Measurements from ENCODE around the gene FAM236C.
"Not testable (repeated sequence)": the region's sequence is repeated elsewhere in the genome, so short reads cannot be mapped to it uniquely, and the experiment has no call there.

Gene FAM236C
- total RNA-seq, result 0 reads per million in 18 experiments

DNA sequence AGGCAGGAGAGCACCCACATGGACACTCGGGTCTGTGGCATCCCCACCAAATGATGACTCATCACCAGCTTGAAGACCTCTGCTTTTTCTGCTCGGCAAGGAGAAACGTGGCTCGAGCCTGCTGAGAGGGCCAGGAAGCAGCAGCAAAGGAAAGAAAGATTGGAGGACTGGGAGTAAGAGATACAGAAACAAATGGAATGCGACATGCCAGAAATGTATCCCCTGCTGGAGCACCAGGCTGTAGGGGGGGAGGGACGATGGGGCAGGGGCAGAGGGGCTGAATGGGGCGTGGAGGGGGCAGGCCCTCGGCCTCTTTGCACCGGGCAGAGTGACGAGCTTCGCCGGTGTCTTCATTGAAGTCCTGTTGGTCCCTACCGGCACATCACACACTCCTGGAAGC is at the start of gene FAM236C:
Gene FAM236C (plus strand): TSS at position 301 of the 400 bp plus-strand sequence. CDS start 100 bp downstream, outside the sequence.
- DNase-seq, result not testable (repeated sequence)

- not testable (repeated sequence) for DNase-seq
These were observed 29.5 kb upstream of the FAM236C start for GRCh38 chrX:72882898-72883297.

DNA sequence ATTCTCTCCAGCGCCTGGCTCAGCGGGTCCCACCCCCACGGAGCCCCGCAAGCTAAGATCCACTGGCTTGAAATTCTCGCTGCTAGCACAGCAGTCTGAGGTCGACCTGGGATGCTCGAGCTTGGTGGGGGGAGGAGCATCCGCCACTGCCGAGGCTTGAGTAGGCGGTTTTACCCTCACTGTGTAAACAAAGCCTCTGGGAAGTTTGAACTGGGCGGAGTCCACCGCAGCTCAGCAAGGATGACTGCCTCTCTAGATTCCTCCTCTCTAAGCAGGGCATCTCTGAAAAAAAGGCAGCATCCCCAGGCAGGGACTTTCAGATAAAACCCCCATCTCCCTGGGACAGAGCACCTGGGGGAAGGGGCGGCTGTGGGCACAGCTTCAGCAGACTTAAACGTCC is 22.7 kb upstream of the FAM236C start:
- not testable (repeated sequence) for DNase-seq

DNA sequence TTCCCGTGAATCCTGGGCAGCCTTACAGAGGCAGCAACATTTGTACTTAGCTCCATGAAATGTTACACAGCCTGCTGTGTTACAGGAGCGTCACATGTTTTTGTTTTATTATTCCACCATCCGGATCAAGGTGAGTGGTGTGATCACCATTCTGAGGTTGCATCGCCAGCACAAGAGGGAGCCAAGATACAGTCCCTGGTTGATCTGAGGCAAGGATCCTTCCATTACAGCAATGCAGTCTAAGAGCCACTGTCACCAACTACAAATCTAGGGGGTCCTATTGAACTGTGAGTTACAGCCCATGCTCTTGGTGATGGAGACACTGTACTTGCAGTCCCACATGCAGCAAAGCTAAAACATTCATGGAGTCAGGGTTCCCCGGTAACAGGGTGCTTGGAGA is 3.7 kb downstream of the FAM236C start:
- not testable (repeated sequence) for DNase-seq

DNA sequence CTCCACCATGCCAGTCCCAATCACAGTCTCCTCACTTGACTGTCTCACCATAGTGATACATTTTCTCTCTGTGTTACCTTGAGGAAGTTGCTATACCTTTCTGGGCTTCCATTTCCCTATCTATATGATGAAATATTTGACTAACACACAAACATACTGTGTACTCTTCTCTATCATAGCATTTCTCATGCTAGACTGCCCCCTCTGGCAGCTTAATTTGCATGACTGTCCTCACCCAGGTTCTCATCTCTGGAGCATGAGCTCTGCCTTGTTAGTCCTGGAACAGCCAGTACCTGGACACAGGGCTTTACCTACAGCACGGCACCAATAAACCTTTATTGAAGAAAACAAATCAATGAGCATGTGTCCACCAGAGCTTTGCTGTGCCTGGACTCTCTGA is 19.9 kb downstream of the FAM236C start:
- DNase-seq, result not testable (repeated sequence)

DNA sequence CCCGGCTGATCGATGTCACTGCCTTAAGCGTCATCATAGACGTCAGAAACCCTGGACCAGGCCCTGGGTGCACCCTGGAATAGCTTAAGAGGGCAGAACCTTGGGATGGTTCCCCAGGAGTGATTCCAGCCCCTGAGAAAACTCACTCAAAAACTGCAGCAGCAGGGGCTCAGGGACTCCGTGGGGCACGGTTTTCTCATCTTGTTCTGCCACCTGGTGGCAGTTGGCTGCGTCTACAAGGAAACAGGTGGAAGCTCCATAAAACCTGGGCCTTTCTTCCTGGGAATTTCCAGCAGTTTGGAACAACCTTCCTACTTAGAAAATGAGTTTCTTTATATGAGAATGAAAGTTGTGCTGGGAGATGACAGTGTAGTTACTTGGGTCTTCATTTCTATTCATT is 24.0 kb downstream of the FAM236C start:
- not testable (repeated sequence) for DNase-seq

DNA sequence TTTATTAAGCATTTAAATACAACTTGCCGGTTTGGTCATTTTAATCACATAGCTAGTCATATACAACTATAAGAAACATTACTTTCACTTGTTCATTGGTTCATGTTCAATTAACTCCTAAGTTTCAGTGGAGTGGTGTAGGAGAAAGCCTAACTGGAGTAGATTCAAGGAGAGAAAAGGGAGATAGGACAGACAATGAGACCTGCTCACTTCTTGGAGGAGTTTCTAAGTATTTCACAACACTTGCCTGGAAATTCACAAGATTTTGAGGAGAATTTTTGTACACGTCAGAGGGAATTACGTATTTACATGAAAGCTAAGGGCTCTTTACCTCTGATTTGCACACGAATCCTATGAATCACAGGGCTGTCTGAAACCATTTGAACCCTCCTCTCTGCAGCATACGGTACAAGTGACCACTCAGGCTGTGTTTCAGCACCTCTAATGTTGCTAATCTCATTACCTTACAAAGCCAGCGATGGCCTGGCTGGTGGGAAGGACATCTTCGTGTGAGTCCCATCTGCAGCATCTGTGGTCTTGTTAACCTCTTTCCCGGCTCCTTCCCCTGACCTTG is 24.6 kb downstream of the FAM236C start:
- DNase-seq, result not testable (repeated sequence)

DNA sequence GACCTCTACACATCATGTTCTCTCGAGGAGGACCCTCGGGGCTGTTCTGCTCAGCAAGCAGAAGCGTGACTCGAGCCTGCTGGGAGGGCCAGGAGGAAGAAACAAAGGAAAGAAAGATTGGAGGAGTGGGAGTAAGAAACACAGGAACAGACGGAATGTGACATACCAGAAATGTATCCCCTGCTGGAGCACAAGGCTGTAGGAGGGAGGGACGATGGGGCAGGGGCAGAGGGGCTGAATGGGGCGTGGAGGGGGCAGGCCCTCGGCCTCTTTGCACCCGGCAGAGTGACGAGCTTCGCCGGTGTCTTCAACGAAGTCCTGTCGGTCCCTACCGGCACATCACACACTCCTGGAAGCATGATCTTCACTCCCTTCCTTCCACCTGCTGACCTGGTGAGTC is 25.5 kb downstream of the FAM236C start, which contains the start of gene FAM236A:
Gene FAM236A (plus strand): TSS at position 301 of the 400 bp plus-strand sequence. CDS start 57 bp downstream, at position 358.
- not testable (repeated sequence) for DNase-seq

- not testable (repeated sequence) for DNase-seq
These were observed 29.9 kb downstream of the FAM236C start for GRCh38 chrX:72942272-72942671.

DNA sequence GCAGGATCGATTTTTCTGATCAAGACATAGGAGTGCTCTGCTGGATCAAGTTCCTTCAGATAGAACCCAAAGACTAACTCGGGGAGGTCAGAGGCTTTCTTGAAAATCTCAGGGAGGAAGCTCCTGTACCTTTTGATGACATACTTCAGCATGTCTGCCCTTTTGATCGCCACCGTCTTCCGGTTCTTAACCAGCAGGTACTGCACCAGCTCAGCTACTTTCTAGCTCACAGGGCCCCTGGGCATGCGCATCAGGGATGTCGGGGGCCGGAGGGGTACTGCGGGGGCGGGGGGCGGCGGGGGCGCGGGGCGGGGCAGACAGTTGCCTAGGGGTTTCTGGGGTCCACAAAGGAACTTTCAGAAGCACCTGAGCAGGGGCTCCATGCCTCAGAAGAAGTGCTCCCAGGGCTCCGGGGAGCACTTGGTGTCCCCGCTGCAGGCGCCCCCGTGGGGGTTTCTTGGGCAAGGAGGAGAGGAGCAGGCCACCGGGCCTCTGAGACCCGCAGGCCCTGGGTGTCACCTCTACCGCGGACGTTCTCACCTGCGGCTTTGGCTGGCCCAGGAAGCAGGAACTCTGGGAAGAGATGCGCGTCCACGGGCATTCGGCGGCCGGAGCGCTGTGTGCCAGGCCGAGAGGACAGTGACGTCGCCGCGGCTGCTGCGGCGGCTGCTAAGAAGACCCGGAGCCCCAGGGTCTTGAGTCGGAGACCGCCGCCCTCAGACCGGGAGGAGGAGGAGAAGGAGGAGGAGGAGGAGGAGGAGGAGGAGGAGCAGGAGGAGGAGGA is 30.8 kb downstream of the FAM236C start:
- not testable (repeated sequence) for DNase-seq

GRCh38 chrX:72943819-72944169 is 31.4 kb downstream of the FAM236C start, which contains the start of gene DMRTC1:
DMRTC1 (minus strand) TSS chrX:72943837; CDS start chrX:72875694, 68,143 bp downstream.
- not testable (repeated sequence) for DNase-seq

- DNase-seq, result not testable (repeated sequence)
These were observed 47.6 kb downstream of the FAM236C start for GRCh38 chrX:72959971-72960370.
